MM.1S (cell line): Measurements from ENCODE around the gene MRPL42.
A peak's percentile ranks its signal among the peaks of the same experiment; 100 is the strongest.

ENCODE experiments used
- DNase-seq: peaks from one replicate; pipeline ENCODE4 v3.0.0-alpha.2; 2015
- H2AFZ ChIP-seq: fragments of 300-600 bp; sonication (generic); 2 replicates; pipeline ENCODE4 v1.6.0; 2016; ENCODE audit warnings: antibody characterized with exemption, low read length
- H3F3A ChIP-seq: fragments of 300-600 bp; sonication (generic); 2 replicates; pipeline ENCODE4 v1.6.1; 2016; ENCODE audit warnings: mild to moderate bottlenecking, antibody characterized with exemption, low read length, moderate library complexity, mixed read lengths; ENCODE audit not compliant: insufficient read depth
- H3K27ac ChIP-seq: fragments of 300-600 bp; sonication (generic); 2 replicates; pipeline ENCODE4 v1.5.1; 2016; ENCODE audit warnings: mild to moderate bottlenecking, low read length
- H3K27me3 ChIP-seq: fragments of 300-600 bp; sonication (generic); replicated peaks from 2 replicates; pipeline ENCODE4 v1.6.0; 2016; ENCODE audit warnings: low read length; ENCODE audit not compliant: insufficient read depth
- H3K36me3 ChIP-seq: fragments of 300-600 bp; sonication (generic); replicated peaks from 2 replicates; pipeline ENCODE4 v1.6.1; 2016; ENCODE audit warnings: mild to moderate bottlenecking, low read length, mixed read lengths; ENCODE audit not compliant: insufficient read depth
- H3K4me1 ChIP-seq: fragments of 300-600 bp; sonication (generic); 2 replicates; pipeline ENCODE4 v1.6.1; 2016; ENCODE audit warnings: low read length, mixed read lengths
- H3K4me2 ChIP-seq: fragments of 300-600 bp; sonication (generic); 2 replicates; pipeline ENCODE4 v1.6.0; 2016; ENCODE audit warnings: low read depth, low read length
- H3K4me3 ChIP-seq: fragments of 300-600 bp; sonication (generic); 2 replicates; pipeline ENCODE4 v1.5.1; 2016; ENCODE audit warnings: low read length, mixed read lengths
- H3K79me2 ChIP-seq: fragments of 300-600 bp; sonication (generic); 2 replicates; pipeline ENCODE4 v1.6.1; 2016; ENCODE audit warnings: mixed run types, low read length, mixed read lengths
- H3K9ac ChIP-seq: fragments of 300-600 bp; sonication (generic); 2 replicates; pipeline ENCODE4 v1.6.1; 2016; ENCODE audit warnings: low read length, mixed read lengths
- H3K9me2 ChIP-seq: fragments of 300-600 bp; sonication (generic); replicated peaks from 2 replicates; pipeline ENCODE4 v1.6.1; 2016; ENCODE audit warnings: mild to moderate bottlenecking, low read length, mixed read lengths; ENCODE audit not compliant: insufficient read depth
- H3K9me3 ChIP-seq: fragments of 300-600 bp; sonication (generic); replicated peaks from 2 replicates; pipeline ENCODE4 v1.6.1; 2016; ENCODE audit warnings: mild to moderate bottlenecking, low read length, mixed read lengths; ENCODE audit not compliant: insufficient read depth
- H4K20me1 ChIP-seq: fragments of 300-600 bp; sonication (generic); 2 replicates; pipeline ENCODE4 v1.6.1; 2016; ENCODE audit warnings: mild to moderate bottlenecking, low read length, moderate library complexity, mixed read lengths; ENCODE audit not compliant: insufficient read depth
- EZH2 ChIP-seq: fragments of 300-600 bp; sonication (generic); optimal IDR thresholded peaks from 2 replicates; pipeline ENCODE3; 2017; ENCODE audit warnings: low read depth, mild to moderate bottlenecking, antibody characterized with exemption, low read length, mixed read lengths
- EZH2phosphoT487 ChIP-seq: fragments of 300-600 bp; sonication (generic); IDR thresholded peaks from 2 replicates; pipeline ENCODE4 v1.6.1; 2018; ENCODE audit warnings: antibody characterized with exemption, low read length
- TF ChIP-seq, protein P1 (sequence below): fragments of 300-600 bp; sonication (generic); IDR thresholded peaks from 2 replicates; pipeline ENCODE4 v1.5.1; 2016; ENCODE audit warnings: antibody characterized with exemption, low read length, mixed read lengths

The MRPL42 gene

DNA sequence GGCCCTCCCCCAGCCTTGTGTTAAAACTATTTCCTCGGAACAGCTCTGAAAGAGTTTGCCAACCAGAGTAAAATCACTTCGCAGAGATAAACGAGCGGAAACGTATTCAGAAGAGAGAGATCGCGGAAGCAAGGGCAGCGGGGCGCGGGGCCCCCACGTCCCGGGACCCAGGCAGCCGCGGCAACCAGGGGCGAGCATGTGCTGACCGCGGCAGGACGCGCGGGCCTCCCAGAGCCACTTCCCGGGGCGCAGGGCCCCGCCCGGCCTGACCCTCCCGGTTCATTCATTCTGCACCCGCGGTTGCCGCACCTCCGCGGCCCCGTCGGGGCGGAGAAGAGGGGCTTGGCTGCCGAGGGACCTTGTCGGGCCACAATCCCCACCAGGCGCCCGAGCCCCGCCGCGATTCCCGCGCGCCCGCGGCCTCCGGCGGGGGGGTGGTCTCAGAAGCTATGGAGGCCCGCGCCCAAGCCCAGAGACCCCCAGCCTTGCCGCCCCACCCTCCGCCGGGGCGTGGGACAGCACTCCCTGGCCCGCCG, 26.2 kb upstream of the MRPL42 start:
- Histone ChIP-seq H3K4me2 (peak overlapping the region; percentile 63; the same call in 1 of the 2 replicates), H3K4me3 (peak overlapping the region; percentile 70), H3K27ac (peak overlapping the region; percentile 45; the same call in 1 of the 2 replicates), H3F3A (peaks cover 21% of the 10 kb centered on the region), H3K79me2 (peaks cover 56% of the 10 kb centered on the region), H4K20me1 (peaks cover 7% of the 10 kb centered on the region; the same call in 1 of the 2 replicates), H3K36me3 (no peaks in the 10 kb centered on the region), H3K9me3 (no peaks in the 10 kb centered on the region), H3K4me1 (peaks cover 43% of the 10 kb centered on the region), H2AFZ (no peak overlapping the region), H3K27me3 (no peaks in the 10 kb centered on the region), H3K9ac (peak overlapping the region; percentile 81), H3K9me2 (no peaks in the 10 kb centered on the region)
- TF ChIP-seq EZH2phosphoT487 (no peak), EZH2 (no peak)
- TF ChIP-seq, protein P1, sequence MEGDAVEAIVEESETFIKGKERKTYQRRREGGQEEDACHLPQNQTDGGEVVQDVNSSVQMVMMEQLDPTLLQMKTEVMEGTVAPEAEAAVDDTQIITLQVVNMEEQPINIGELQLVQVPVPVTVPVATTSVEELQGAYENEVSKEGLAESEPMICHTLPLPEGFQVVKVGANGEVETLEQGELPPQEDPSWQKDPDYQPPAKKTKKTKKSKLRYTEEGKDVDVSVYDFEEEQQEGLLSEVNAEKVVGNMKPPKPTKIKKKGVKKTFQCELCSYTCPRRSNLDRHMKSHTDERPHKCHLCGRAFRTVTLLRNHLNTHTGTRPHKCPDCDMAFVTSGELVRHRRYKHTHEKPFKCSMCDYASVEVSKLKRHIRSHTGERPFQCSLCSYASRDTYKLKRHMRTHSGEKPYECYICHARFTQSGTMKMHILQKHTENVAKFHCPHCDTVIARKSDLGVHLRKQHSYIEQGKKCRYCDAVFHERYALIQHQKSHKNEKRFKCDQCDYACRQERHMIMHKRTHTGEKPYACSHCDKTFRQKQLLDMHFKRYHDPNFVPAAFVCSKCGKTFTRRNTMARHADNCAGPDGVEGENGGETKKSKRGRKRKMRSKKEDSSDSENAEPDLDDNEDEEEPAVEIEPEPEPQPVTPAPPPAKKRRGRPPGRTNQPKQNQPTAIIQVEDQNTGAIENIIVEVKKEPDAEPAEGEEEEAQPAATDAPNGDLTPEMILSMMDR: no peak
- peak; percentile 35 for DNase-seq

DNA sequence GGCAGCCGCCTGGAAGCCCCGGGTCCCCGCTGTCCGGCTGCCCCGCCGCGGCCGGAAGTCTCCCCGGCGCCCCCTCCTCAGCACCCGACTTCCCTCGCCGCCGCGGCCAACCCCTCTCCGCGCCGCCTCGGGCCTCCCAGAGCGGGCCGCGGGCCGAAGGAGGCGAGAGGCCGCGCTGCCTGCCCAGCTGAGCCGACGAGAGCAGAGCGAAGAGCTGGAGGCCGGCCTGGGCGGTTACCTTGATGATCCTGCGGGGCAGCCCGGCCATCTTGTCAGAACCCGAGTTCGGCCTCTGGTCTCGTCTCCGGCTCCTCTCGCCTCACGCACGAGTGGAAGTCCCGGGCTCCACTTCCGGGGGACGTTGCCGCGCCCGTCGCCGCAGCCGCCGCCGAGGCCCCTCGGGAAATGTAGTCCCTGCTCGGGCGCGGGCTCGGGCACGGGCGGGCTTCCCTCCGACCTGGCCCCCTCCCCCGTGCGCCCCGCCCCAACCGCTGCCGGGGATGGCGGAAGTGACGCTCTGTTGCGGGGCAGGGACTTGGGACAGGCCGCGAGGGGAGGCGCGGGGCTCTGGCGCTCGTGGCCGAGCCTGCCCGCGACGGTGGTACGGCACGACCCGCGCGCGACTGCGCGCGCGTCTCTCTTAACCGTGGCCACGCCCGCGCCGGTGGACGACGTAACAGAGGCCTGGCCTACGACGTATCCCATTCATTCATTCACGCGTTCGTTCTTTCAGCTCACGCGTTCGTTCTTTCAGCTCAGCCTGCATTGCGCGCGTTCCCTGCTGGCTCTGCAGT, 25.5 kb upstream of the MRPL42 start, which contains the start of gene UBE2N:
Gene UBE2N (minus strand): TSS at position 331 of the 794 bp plus-strand sequence. CDS start 63 bp downstream, at position 268.
- Histone ChIP-seq H3K79me2 (peaks cover 49% of the 10 kb centered on the region), H3K9me3 (no peaks in the 10 kb centered on the region), H3K4me1 (peaks cover 36% of the 10 kb centered on the region), H3K4me2 (peak within 1 kb of the TSS; percentile 88), H2AFZ (peak within 1 kb of the TSS; percentile 95), H3K27ac (peak within 1 kb of the TSS; percentile 45; the same call in 1 of the 2 replicates), H3K27me3 (no peaks in the 10 kb centered on the region), H4K20me1 (peaks cover 7% of the 10 kb centered on the region; the same call in 1 of the 2 replicates), H3K4me3 (peak within 1 kb of the TSS; percentile 70), H3F3A (peaks cover 15% of the 10 kb centered on the region), H3K9ac (peak within 1 kb of the TSS; percentile 81), H3K9me2 (no peaks in the 10 kb centered on the region), H3K36me3 (no peaks in the 10 kb centered on the region)
- TF ChIP-seq EZH2phosphoT487: no peak
- TF ChIP-seq, protein P1: peak; percentile 21
- DNase-seq: peak; percentile 95

DNA sequence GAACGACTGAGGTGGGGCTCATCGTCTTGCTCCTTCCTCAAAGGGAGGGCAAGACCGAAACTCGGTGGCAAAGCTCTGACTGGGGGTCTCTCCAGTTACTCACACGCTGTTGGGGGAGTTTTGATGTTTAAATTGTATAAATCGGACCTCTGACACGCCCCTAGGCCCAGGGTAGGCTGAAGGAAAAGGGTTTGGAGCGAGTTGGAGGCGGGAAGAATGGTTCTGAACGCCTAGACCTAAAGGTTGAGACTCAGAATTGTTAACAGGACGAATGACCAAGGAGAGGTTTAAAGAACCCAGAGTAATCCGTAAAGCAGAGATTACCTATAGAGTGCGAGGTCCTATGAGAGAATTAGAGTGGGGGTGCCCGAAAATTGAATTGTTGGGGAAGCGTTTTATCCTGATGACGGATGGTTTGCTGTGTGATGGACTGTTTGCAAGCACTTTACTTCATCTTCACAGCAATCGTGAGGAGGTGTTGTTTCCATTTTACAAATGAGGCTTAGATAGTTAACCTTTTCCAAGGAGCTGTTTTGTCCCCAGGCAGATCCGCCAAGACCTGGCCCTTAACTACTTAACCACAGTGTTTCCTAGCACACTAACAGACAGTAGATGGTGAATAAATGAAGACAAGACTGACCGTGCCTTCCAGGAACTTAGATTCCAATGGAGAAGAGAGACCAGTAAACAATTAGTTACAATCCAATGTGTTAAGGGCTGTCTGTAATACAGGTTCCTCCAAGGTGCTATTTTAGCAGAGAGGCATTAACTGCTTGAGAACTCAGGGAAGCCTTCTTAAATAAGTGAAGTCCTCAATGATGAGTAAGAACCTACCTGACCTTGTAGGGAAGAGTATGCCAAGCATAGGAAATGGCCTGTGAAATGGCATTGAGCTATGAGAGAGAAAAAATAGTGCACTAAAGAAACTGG, 24.6 kb upstream of the MRPL42 start:
- peaks cover 7% of the 10 kb centered on the region; the same call in 1 of the 2 replicates for H4K20me1 ChIP-seq
- peak overlapping the region; percentile 88 for H3K4me2 ChIP-seq
- peak overlapping the region; percentile 81 for H3K9ac ChIP-seq
- DNase-seq: no peak
- peaks cover 28% of the 10 kb centered on the region for H3K4me1 ChIP-seq
- H2AFZ ChIP-seq: peak overlapping the region; percentile 95
- no peaks in the 10 kb centered on the region for H3K36me3 ChIP-seq
- peak overlapping the region; percentile 70 for H3K4me3 ChIP-seq
- H3K9me2 ChIP-seq: no peaks in the 10 kb centered on the region
- H3K27me3 ChIP-seq: no peaks in the 10 kb centered on the region
- TF ChIP-seq EZH2phosphoT487 (no peak), EZH2 (no peak)
- TF ChIP-seq, protein P1: no peak
- H3K27ac ChIP-seq: peak overlapping the region; percentile 45; the same call in 1 of the 2 replicates
- no peaks in the 10 kb centered on the region for H3K9me3 ChIP-seq
- peaks cover 40% of the 10 kb centered on the region for H3K79me2 ChIP-seq
- peaks cover 9% of the 10 kb centered on the region for H3F3A ChIP-seq
